GM19455 (cell line): ENCODE measurements around the gene CFAP20DC.
"Not testable (repeated sequence)": the region's sequence is repeated elsewhere in the genome, so short reads cannot be mapped to it uniquely, and the experiment has no call there.

ENCODE experiments used
- ATAC-seq: cut with Tn5 transposase; IDR thresholded peaks from one replicate; pipeline ENCODE4 v1.9.1; 2021; ENCODE audit not compliant: unreplicated experiment

The CFAP20DC gene

GRCh38 chr3:59049671-59050331 lies at the start of gene CFAP20DC:
TSS of gene CFAP20DC (minus strand) at chr3:59050025. CDS start at chr3:59049631, 394 bp downstream.
- ATAC-seq: peak; percentile 99

- not testable (repeated sequence) for ATAC-seq
Observed at GRCh38 chr3:59098516-59098915, 48.7 kb upstream of the CFAP20DC start.

GRCh38 chr3:59094446-59094845 lies 44.6 kb upstream of the CFAP20DC start:
- no peak for ATAC-seq

- no peak for ATAC-seq
Observed at GRCh38 chr3:59093521-59093920, 43.7 kb upstream of the CFAP20DC start.

- ATAC-seq: no peak
Observed at GRCh38 chr3:59088761-59089160, 38.9 kb upstream of the CFAP20DC start.

- no peak for ATAC-seq
Observed at GRCh38 chr3:59085976-59086375, 36.2 kb upstream of the CFAP20DC start.

- ATAC-seq: no peak
Observed at GRCh38 chr3:59084583-59084982, 34.8 kb upstream of the CFAP20DC start.

GRCh38 chr3:59082106-59082505 lies 32.3 kb upstream of the CFAP20DC start:
- no peak for ATAC-seq

GRCh38 chr3:59081071-59081470 lies 31.2 kb upstream of the CFAP20DC start:
- ATAC-seq: no peak

- no peak for ATAC-seq
Observed at GRCh38 chr3:59079962-59080361, 30.1 kb upstream of the CFAP20DC start.

GRCh38 chr3:59074764-59075163 lies 24.9 kb upstream of the CFAP20DC start:
- no peak for ATAC-seq

- no peak for ATAC-seq
Observed at GRCh38 chr3:59072681-59073080, 22.9 kb upstream of the CFAP20DC start.

- no peak for ATAC-seq
Observed at GRCh38 chr3:59069838-59070237, 20.0 kb upstream of the CFAP20DC start.

GRCh38 chr3:59065240-59065639 lies 15.4 kb upstream of the CFAP20DC start:
- no peak for ATAC-seq

GRCh38 chr3:59064728-59065127 lies 14.9 kb upstream of the CFAP20DC start:
- no peak for ATAC-seq

- ATAC-seq: no peak
Observed at GRCh38 chr3:59064276-59064675, 14.5 kb upstream of the CFAP20DC start.

- ATAC-seq: no peak
Observed at GRCh38 chr3:59056706-59057105, 6.9 kb upstream of the CFAP20DC start.

- ATAC-seq: no peak
Observed at GRCh38 chr3:59052803-59053411, 3.1 kb upstream of the CFAP20DC start.

- ATAC-seq: not testable (repeated sequence)
Observed at GRCh38 chr3:59050811-59051414, 1.1 kb upstream of the CFAP20DC start.

GRCh38 chr3:59046839-59047238 lies 3.0 kb downstream of the CFAP20DC start:
- ATAC-seq: no peak

GRCh38 chr3:59043391-59043790 lies 6.4 kb downstream of the CFAP20DC start:
- no peak for ATAC-seq

- no peak for ATAC-seq
Observed at GRCh38 chr3:59040902-59041301, 8.9 kb downstream of the CFAP20DC start.
